RWPE2 (cell line): Measurements from ENCODE around the gene DPYSL4.

Experiments used
- ATAC-seq: fragments of 200-7000 bp; cut with Tn5 transposase; 3 replicates; pipeline ENCODE4 v1.9.1; 2021; ENCODE audit warnings: low read depth
- DNase-seq: peaks from one replicate; pipeline ENCODE4 v3.0.0-alpha.2; 2020; ENCODE audit warnings: low spot score
- H3K27ac ChIP-seq: fragments of 450-650 bp; 2 replicates; pipeline ENCODE4 v1.5.1; 2017; ENCODE audit warnings: mild to moderate bottlenecking; ENCODE audit not compliant: poor library complexity, severe bottlenecking
- H3K27me3 ChIP-seq: fragments of 250-450 bp; sonication (Bioruptor Pico); 2 replicates; pipeline ENCODE4 v1.5.1; 2021; ENCODE audit warnings: mild to moderate bottlenecking, moderate library complexity; ENCODE audit not compliant: insufficient read depth, poor library complexity, severe bottlenecking
- H3K36me3 ChIP-seq: fragments of 250-450 bp; sonication (Bioruptor Pico); 2 replicates; pipeline ENCODE4 v1.5.1; 2020; ENCODE audit warnings: low read depth, mild to moderate bottlenecking, moderate library complexity
- H3K4me1 ChIP-seq: fragments of 250-450 bp; sonication (Bioruptor Pico); 2 replicates; pipeline ENCODE4 v1.5.1; 2021; ENCODE audit warnings: mild to moderate bottlenecking, moderate library complexity; ENCODE audit not compliant: insufficient read depth, poor library complexity, severe bottlenecking
- H3K4me3 ChIP-seq: fragments of 250-450 bp; sonication (Bioruptor Pico); 2 replicates; pipeline ENCODE4 v1.5.1; 2021; ENCODE audit warnings: mild to moderate bottlenecking, moderate library complexity; ENCODE audit not compliant: severe bottlenecking
- H3K9me3 ChIP-seq: fragments of 250-450 bp; sonication (Bioruptor Pico); 2 replicates; pipeline ENCODE4 v1.5.1; 2021; ENCODE audit warnings: mild to moderate bottlenecking, moderate library complexity; ENCODE audit not compliant: severe bottlenecking
- CTCF ChIP-seq: fragments of 450-650 bp; IDR thresholded peaks from one replicate; pipeline ENCODE4 v1.5.1; 2017; ENCODE audit warnings: mild to moderate bottlenecking, moderate library complexity; ENCODE audit not compliant: poor library complexity, severe bottlenecking

Gene DPYSL4

GRCh38 chr10:132237396-132237795 is 50.6 kb downstream of the DPYSL4 start:
- TF ChIP-seq CTCF: no peak
- Histone ChIP-seq H3K27ac (no peak overlapping the region), H3K4me3 (no peak overlapping the region), H3K4me1 (no peaks in the 10 kb centered on the region), H3K36me3 (no peaks in the 10 kb centered on the region), H3K27me3 (no peaks in the 10 kb centered on the region), H3K9me3 (no peaks in the 10 kb centered on the region)
- DNase-seq (no peak), ATAC-seq (no peak)

GRCh38 chr10:132237871-132238270 is 51.1 kb downstream of the DPYSL4 start:
- Histone ChIP-seq H3K27ac (no peak overlapping the region), H3K9me3 (no peaks in the 10 kb centered on the region), H3K4me1 (no peaks in the 10 kb centered on the region), H3K36me3 (no peaks in the 10 kb centered on the region), H3K4me3 (no peak overlapping the region), H3K27me3 (no peaks in the 10 kb centered on the region)
- ATAC-seq (no peak), DNase-seq (no peak)
- no peak for TF ChIP-seq CTCF

- TF ChIP-seq CTCF: no peak
- H3K4me1 ChIP-seq: no peaks in the 10 kb centered on the region
- ATAC-seq: no peak
Observed at GRCh38 chr10:132238371-132239125, 51.8 kb downstream of the DPYSL4 start.

GRCh38 chr10:132239126-132240031 is 52.6 kb downstream of the DPYSL4 start:
- no peaks in the 10 kb centered on the region for H3K27me3 ChIP-seq
- no peaks in the 10 kb centered on the region for H3K36me3 ChIP-seq
- no peaks in the 10 kb centered on the region for H3K9me3 ChIP-seq
- H3K4me1 ChIP-seq: no peaks in the 10 kb centered on the region
- no peak overlapping the region for H3K27ac ChIP-seq
- H3K4me3 ChIP-seq: no peak overlapping the region
- ATAC-seq (no peak), DNase-seq (no peak)
- TF ChIP-seq CTCF: no peak

More at GRCh38 chr10:132238371-132239125, 51.8 kb downstream of the DPYSL4 start:
- Histone ChIP-seq H3K4me3 (no peak overlapping the region), H3K9me3 (no peaks in the 10 kb centered on the region), H3K36me3 (no peaks in the 10 kb centered on the region), H3K27ac (no peak overlapping the region), H3K27me3 (no peaks in the 10 kb centered on the region)
- no peak for DNase-seq
